Sigmoid colon (tissue), 7 donors: Measurements from ENCODE around the gene ZNF621. TPM values are rescaled to one million over a fixed set of nuclear protein-coding genes. Genes with fewer than 3 reads are reported as not detected.
"Not testable (repeated sequence)": the region's sequence is repeated elsewhere in the genome, so short reads cannot be mapped to it uniquely, and the experiment has no call there.

Source experiments
- DNase-seq: peaks from one replicate; pipeline ENCODE4 v3.0.0-alpha.2; 2019
- H3K27ac ChIP-seq, 4 donors: fragments of 200-600 bp; sonication (generic); one replicate each; pipeline ENCODE4 v1.5.1; 2016 to 2019; ENCODE audit warnings: mild to moderate bottlenecking in 1 of 4
- H3K27me3 ChIP-seq, 3 donors: fragments of 200-600 bp; sonication (generic); one replicate each; pipeline ENCODE4 v1.5.1; 2019; ENCODE audit warnings: mild to moderate bottlenecking in 1 of 3
- H3K36me3 ChIP-seq, 4 donors: fragments of 200-600 bp; sonication (generic); one replicate each; pipeline ENCODE4 v1.5.1; 2016 to 2019
- H3K4me1 ChIP-seq, 4 donors: fragments of 200-600 bp; sonication (generic); one replicate each; pipeline ENCODE4 v1.5.1; 2017 to 2019
- H3K4me3 ChIP-seq, 4 donors: fragments of 200-600 bp; sonication (generic); one replicate each; pipeline ENCODE4 v1.5.1; 2017 to 2019; ENCODE audit warnings: mild to moderate bottlenecking in 2 of 4, moderate library complexity in 1 of 4
- H3K9me3 ChIP-seq, 4 donors: fragments of 200-600 bp in 3 of 4; sonication (generic) in 3 of 4; one replicate each; pipeline versions ENCODE4 v1.5.1 to v1.6.1; 2013 to 2019
- EP300 ChIP-seq, 4 donors: sonication (generic); formaldehyde crosslinking; IDR thresholded peaks; one replicate each; pipeline ENCODE4 v1.6.1; 2017; ENCODE audit warnings: antibody characterized with exemption in 4 of 4
- POLR2A ChIP-seq, 2 donors: fragments of 450-650 bp; IDR thresholded peaks; one replicate each; pipeline ENCODE4 v1.6.1; 2016; ENCODE audit warnings: antibody characterized with exemption in 2 of 2, mild to moderate bottlenecking in 2 of 2, moderate library complexity in 2 of 2
- POLR2AphosphoS5 ChIP-seq, 4 donors: sonication (generic); formaldehyde crosslinking; IDR thresholded peaks; one replicate each; pipeline ENCODE4 v1.6.1; 2017; ENCODE audit warnings: antibody characterized with exemption in 4 of 4
- WGBS, 2 donors: extraction: QIAGEN DNeasy Blood & Tissue Kit; methylation state at CpG; one replicate each; pipeline ENCODE4 v1.1.7; 2013; 5-methylcytosine and 5-hydroxymethylcytosine counted together
- intact Hi-C: fragments of 100-400 bp; cut with DNase I; formaldehyde crosslinking; loops from one replicate; pipeline ENCODE4 v1.15.1; 2023
- polyA plus RNA-seq, 3 donors: library from polyadenylated mRNA; stranded (reverse); fragments of 200-250 nt; gene quantifications; one replicate each; pipeline ENCODE4 v1.2.3, GENCODE V29; 2013
- total RNA-seq, 4 donors: library from RNA; depleted of rRNA; stranded (reverse); fragments of >200 nt; gene quantifications; one replicate each; pipeline ENCODE4 v1.1.0, GENCODE V29; 2016
- TF ChIP-seq, protein P1 (sequence below), 4 experiments: fragments of 450-650 bp in 3 of 4; fragments of 200-600 bp in 1 of 4; IDR thresholded peaks; one replicate each; pipeline ENCODE4 v1.5.1; 2016 to 2019; ENCODE audit warnings: antibody characterized with exemption in 4 of 4, mild to moderate bottlenecking in 3 of 4, moderate library complexity in 2 of 4
- donor health status: healthy with polysubstance abuse.
- donor health status: Bipolar disorder and iron deficiency.
- donor health status: healthy.

Gene ZNF621
- total and polyA plus RNA-seq, 7 donors = 4.6 to 19.9 (median 13.2) TPM

DNA sequence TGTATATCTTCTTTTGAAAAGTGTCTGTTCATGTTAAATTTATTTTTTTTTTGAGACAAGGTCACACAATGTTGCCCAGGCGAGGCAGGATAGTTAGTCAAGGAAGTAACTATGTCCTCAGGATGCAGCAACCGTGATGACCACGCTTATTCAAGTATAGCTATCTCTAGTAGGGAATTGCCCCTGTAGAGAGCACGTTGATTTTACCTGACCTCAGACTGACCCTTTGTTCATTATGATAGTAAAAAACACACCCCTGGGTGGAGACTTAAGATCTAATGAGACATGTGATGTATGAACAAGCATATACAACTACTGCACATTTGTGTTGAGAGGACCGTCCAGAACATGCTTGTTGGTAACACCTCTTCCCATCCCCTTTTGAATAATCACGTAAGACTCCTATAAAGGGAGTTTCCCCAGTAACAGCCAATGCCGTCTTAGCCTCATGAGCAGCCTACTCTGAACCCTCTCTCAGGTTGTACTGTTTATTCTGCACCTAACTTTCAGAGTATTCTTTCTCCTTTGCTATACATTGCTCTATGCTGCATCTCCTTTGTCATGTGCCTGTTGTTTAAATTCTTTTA lies 32.9 kb downstream of the ZNF621 start:
- Histone ChIP-seq H3K9me3 (no peaks in the 10 kb centered on the region), H3K4me3 (no peak overlapping the region), H3K27ac (no peak overlapping the region), H3K36me3 (no peaks in the 10 kb centered on the region), H3K4me1 (no peaks in the 10 kb centered on the region), H3K27me3 (no peaks in the 10 kb centered on the region)
- intact Hi-C loops = no loop called here
- TF ChIP-seq, protein P1, sequence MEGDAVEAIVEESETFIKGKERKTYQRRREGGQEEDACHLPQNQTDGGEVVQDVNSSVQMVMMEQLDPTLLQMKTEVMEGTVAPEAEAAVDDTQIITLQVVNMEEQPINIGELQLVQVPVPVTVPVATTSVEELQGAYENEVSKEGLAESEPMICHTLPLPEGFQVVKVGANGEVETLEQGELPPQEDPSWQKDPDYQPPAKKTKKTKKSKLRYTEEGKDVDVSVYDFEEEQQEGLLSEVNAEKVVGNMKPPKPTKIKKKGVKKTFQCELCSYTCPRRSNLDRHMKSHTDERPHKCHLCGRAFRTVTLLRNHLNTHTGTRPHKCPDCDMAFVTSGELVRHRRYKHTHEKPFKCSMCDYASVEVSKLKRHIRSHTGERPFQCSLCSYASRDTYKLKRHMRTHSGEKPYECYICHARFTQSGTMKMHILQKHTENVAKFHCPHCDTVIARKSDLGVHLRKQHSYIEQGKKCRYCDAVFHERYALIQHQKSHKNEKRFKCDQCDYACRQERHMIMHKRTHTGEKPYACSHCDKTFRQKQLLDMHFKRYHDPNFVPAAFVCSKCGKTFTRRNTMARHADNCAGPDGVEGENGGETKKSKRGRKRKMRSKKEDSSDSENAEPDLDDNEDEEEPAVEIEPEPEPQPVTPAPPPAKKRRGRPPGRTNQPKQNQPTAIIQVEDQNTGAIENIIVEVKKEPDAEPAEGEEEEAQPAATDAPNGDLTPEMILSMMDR (IDR thresholded peaks at IDR 0.05) = no peak
- TF ChIP-seq POLR2AphosphoS5 (IDR thresholded peaks at IDR 0.05) (no peak), EP300 (IDR thresholded peaks at IDR 0.05) (no peak), POLR2A (IDR thresholded peaks at IDR 0.05) (no peak)
- DNase-seq = no peak
- 55 to 60% methylated on average over 7 of the region's 7 CpGs for WGBS, 2 donors

DNA sequence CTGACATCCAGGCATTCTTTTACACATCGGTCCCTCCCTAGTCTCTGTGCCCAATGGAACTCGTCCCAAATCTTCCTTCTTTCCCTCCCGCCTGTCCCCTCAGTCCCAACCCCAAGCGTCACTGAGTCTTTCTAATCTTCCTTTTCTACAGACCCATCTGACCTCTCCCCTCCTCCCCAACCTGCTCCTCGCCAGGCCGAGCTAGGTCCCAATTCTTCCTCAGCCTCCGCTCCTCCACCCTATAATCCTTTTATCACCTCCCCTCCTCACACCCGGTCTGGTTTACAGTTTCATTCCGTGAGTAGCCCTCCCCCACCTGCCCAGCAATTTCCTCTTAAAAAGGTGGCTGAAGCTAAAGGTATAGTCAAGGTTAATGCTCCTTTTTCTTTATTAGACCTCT lies 37.7 kb downstream of the ZNF621 start:
- H3K9me3 ChIP-seq, DNase-seq, H3K27me3 ChIP-seq, H3K36me3 ChIP-seq, intact Hi-C loops, H3K4me1 ChIP-seq, H3K27ac ChIP-seq, H3K4me3 ChIP-seq: not testable (repeated sequence)
- WGBS, 2 donors = 84 to 90% methylated on average over 9 of the region's 9 CpGs

DNA sequence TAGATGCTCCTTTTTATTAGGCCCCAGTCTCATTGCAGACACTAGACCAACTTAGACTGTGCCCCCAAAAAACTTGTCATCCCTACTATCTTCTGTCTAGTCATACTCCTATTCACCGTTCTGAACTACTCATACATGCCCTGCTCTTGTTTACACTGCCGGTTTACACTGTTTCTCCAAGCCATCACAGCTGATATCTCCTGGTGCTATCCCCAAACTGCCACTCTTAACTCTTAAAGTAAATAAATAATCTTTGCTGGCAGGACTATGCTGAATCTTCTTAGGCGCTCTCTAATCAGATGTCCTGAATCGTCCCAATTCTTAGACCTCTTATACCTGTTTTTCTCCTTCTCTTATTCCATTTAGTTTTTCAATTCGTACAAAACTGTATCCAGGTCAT lies 40.9 kb downstream of the ZNF621 start:
- H3K4me1 ChIP-seq, DNase-seq, intact Hi-C loops, H3K27me3 ChIP-seq, H3K9me3 ChIP-seq, H3K4me3 ChIP-seq, H3K36me3 ChIP-seq, H3K27ac ChIP-seq: not testable (repeated sequence)
- 71 to 82% methylated on average over 5 of the region's 5 CpGs for WGBS, 2 donors

DNA sequence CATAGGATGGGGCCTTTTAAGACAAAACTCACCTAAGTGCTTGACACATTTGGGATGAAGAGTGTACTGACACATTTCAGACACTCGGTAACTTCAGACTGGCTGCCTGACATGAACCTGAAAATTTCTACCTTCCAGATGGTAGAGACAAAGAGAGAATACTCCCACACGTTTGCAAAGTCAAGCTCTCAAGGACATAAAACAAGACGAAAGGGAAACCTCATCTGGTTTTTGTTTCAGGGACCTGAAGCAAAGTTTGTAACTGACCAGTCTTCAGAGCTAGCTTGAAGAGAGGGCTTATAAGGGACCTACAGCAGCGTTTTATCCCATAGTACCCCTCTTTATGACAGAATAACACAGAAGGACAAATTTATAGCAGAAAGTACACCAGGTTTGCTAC lies 41.9 kb downstream of the ZNF621 start:
- DNase-seq = no peak
- Histone ChIP-seq H3K27ac (no peak overlapping the region), H3K9me3 (peaks cover 0 to 2% (median 0%) of the 10 kb centered on the region in 4 donors), H3K27me3 (no peaks in the 10 kb centered on the region), H3K4me3 (no peak overlapping the region), H3K36me3 (no peaks in the 10 kb centered on the region), H3K4me1 (no peaks in the 10 kb centered on the region)
- intact Hi-C loops = no loop called here
- 67 to 72% methylated on average over 4 of the region's 4 CpGs for WGBS, 2 donors
- TF ChIP-seq, protein P1 (IDR thresholded peaks at IDR 0.05) = no peak
- no peak for TF ChIP-seq EP300 (IDR thresholded peaks at IDR 0.05)
- TF ChIP-seq POLR2AphosphoS5 (IDR thresholded peaks at IDR 0.05) = no peak
- no peak for TF ChIP-seq POLR2A (IDR thresholded peaks at IDR 0.05)

DNA sequence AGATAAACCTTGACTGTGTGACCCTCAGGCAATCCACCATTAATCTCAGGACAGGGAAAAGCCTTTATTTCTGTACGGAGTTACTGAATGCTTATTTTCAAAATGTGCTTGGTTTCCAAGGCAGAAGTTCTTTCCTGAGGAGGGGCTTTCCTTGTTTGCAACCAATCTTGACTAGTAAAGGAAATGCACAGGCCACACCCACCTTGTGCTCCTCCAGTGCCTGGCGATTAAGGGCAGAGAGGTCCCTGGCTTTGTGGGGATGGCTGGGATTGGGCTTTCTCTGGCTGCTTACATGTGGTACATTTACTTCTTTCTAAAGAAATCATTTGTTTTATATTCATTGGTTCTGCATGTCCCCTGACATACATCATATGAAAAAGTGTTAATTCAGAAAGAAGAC lies 47.8 kb downstream of the ZNF621 start:
- whole genome bisulfite sequencing, 2 donors = 60 to 61% methylated on average over 2 of the region's 2 CpGs
- intact Hi-C loops = loop anchor here (10.0 kb wide), 1 partner anchor 1532 kb away; no protein-coding TSS in a partner anchor
- Histone ChIP-seq H3K27me3 (no peaks in the 10 kb centered on the region), H3K27ac (no peak overlapping the region), H3K4me1 (no peaks in the 10 kb centered on the region), H3K4me3 (no peak overlapping the region), H3K36me3 (no peaks in the 10 kb centered on the region), H3K9me3 (peaks cover 0 to 2% (median 0%) of the 10 kb centered on the region in 4 donors)
- TF ChIP-seq, protein P1 (IDR thresholded peaks at IDR 0.05) = no peak
- TF ChIP-seq POLR2A (IDR thresholded peaks at IDR 0.05) (no peak), POLR2AphosphoS5 (IDR thresholded peaks at IDR 0.05) (no peak), EP300 (IDR thresholded peaks at IDR 0.05) (no peak)
- no peak for DNase-seq

DNA sequence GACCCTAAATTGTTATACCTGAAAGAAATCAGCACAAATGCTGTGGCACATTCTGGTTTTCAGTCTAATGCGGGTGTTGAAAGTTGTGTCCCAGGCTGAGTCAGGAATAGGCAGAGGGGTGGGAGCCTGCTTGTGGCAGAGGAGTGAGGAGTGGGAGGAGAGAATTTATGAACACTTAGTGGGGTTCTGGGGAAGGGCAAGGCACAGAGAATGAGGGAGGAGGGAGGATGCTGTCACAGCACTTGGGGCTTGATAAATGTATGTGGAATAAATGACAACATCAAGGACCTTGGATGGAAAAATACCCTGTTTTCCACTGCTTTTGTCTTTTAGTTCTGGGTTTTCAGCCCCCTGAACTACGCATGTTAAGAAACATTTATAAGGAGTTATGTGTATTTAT lies 49.3 kb downstream of the ZNF621 start:
- Histone ChIP-seq H3K4me3 (no peak overlapping the region), H3K36me3 (no peaks in the 10 kb centered on the region), H3K27ac (no peak overlapping the region), H3K27me3 (no peaks in the 10 kb centered on the region), H3K9me3 (no peaks in the 10 kb centered on the region), H3K4me1 (no peaks in the 10 kb centered on the region)
- intact Hi-C loops = loop anchor here (10.0 kb wide), 1 partner anchor 1531 kb away; no protein-coding TSS in a partner anchor
- 91 to 94% methylated on average over 2 of the region's 2 CpGs for WGBS, 2 donors
- TF ChIP-seq POLR2A (IDR thresholded peaks at IDR 0.05) (no peak), EP300 (IDR thresholded peaks at IDR 0.05) (no peak), POLR2AphosphoS5 (IDR thresholded peaks at IDR 0.05) (no peak)
- TF ChIP-seq, protein P1 (IDR thresholded peaks at IDR 0.05) = no peak
- DNase-seq = no peak
